Vagina (tissue), 2 donors: ENCODE results near the gene PTK7. TPM values are rescaled to one million over a fixed set of nuclear protein-coding genes. Genes with fewer than 3 reads are reported as not detected.

ENCODE experiments used
- DNase-seq, 2 donors: peaks; one replicate each; pipeline ENCODE4 v3.0.0-alpha.2; 2017; ENCODE audit errors: extremely low spot score in 2 of 2
- H3K27ac ChIP-seq: fragments of 200-600 bp; sonication (generic); one replicate; pipeline ENCODE4 v1.5.1; 2019
- H3K27me3 ChIP-seq: fragments of 200-600 bp; sonication (generic); one replicate; pipeline ENCODE4 v1.5.1; 2019
- H3K36me3 ChIP-seq, 2 donors: fragments of 200-600 bp; sonication (generic); one replicate each; pipeline ENCODE4 v1.5.1; 2017 to 2019
- H3K4me1 ChIP-seq: fragments of 200-600 bp; sonication (generic); one replicate; pipeline ENCODE4 v1.5.1; 2019
- H3K4me3 ChIP-seq, 2 donors: fragments of 200-600 bp; sonication (generic); 1 replicate in 1 of 2; 2 replicates in 1 of 2; pipeline ENCODE4 v1.5.1; 2016 to 2019
- H3K9me3 ChIP-seq: fragments of 200-600 bp; sonication (generic); one replicate; pipeline ENCODE4 v1.5.1; 2019
- CTCF ChIP-seq, 3 experiments: fragments of 450-650 bp in 2 of 3; fragments of 200-600 bp in 1 of 3; sonication (generic) in 1 of 3; IDR thresholded peaks; one replicate each; pipeline ENCODE4 v1.5.1; 2017 to 2019; ENCODE audit warnings: antibody characterized with exemption in 3 of 3, mild to moderate bottlenecking in 2 of 3, moderate library complexity in 2 of 3
- POLR2A ChIP-seq, 2 donors: fragments of 450-650 bp; IDR thresholded peaks; one replicate each; pipeline ENCODE4 v1.6.1; 2017; ENCODE audit warnings: antibody characterized with exemption in 2 of 2, mild to moderate bottlenecking in 2 of 2, moderate library complexity in 2 of 2
- POLR2AphosphoS5 ChIP-seq, 2 donors: sonication (generic); formaldehyde crosslinking; IDR thresholded peaks; one replicate each; pipeline ENCODE4 v1.9.0; 2017; ENCODE audit warnings: antibody characterized with exemption in 2 of 2, mild to moderate bottlenecking in 2 of 2, low read depth in 1 of 2; ENCODE audit not compliant: insufficient read depth in 1 of 2
- intact Hi-C: fragments of 100-400 bp; cut with DNase I; formaldehyde crosslinking; loops from one replicate; pipeline ENCODE4 v1.15.1; 2023
- total RNA-seq: library from RNA; depleted of rRNA; stranded (reverse); fragments of >200 nt; gene quantifications from one replicate; pipeline ENCODE4 v1.2.3, GENCODE V29; 2016

Gene PTK7
- total RNA-seq, 1 donor from 2014 or later: 62.1 TPM

GRCh38 chr6:43053545-43054205, 22.4 kb upstream of the PTK7 start, which contains the start of gene CUL7:
TSS of gene CUL7 (minus strand) at chr6:43053851. CDS start at chr6:43052788, 1,063 bp downstream.
- H3K4me1 ChIP-seq: peaks cover 45% of the 10 kb centered on the region
- peak within 1 kb of the TSS; percentile 88 for H3K27ac ChIP-seq
- no peaks in the 10 kb centered on the region for H3K27me3 ChIP-seq
- TF ChIP-seq CTCF (IDR thresholded peaks at IDR 0.05) (no peak), POLR2A (IDR thresholded peaks at IDR 0.05) (peak in 1 of 2 donors; percentile 53), POLR2AphosphoS5 (IDR thresholded peaks at IDR 0.05; ENCODE audit: insufficient read depth in 1 of 2, low read depth in 1 of 2) (peak; percentile 94 to 99)
- peak in 1 of 2 donors; percentile 94 for DNase-seq
- H3K9me3 ChIP-seq: no peaks in the 10 kb centered on the region
- peaks cover 0 to 19% of the 10 kb centered on the region in 2 donors for H3K36me3 ChIP-seq
- intact Hi-C loops: loop anchor here (5.0 kb wide), 1 partner anchor 66 kb away; no protein-coding TSS in a partner anchor
- peak within 1 kb of the TSS; percentile 62 to 71 for H3K4me3 ChIP-seq

- intact Hi-C loops: loop anchor here (5.0 kb wide), 1 partner anchor 67 kb away; no protein-coding TSS in a partner anchor
- H3K27ac ChIP-seq: peak overlapping the region; percentile 88
- peaks cover 47% of the 10 kb centered on the region for H3K4me1 ChIP-seq
- H3K9me3 ChIP-seq: no peaks in the 10 kb centered on the region
- DNase-seq: no peak
- H3K27me3 ChIP-seq: no peaks in the 10 kb centered on the region
- TF ChIP-seq POLR2AphosphoS5 (IDR thresholded peaks at IDR 0.05; ENCODE audit: insufficient read depth in 1 of 2, low read depth in 1 of 2) (no peak), POLR2A (IDR thresholded peaks at IDR 0.05) (no peak), CTCF (IDR thresholded peaks at IDR 0.05) (no peak)
- H3K36me3 ChIP-seq: peaks cover 0 to 12% of the 10 kb centered on the region in 2 donors
- H3K4me3 ChIP-seq: peak overlapping the region; percentile 62 to 71
These were observed 21.7 kb upstream of the PTK7 start for GRCh38 chr6:43054206-43054943.

- Histone ChIP-seq H3K36me3 (peaks cover 0 to 6% of the 10 kb centered on the region in 2 donors), H3K27me3 (no peaks in the 10 kb centered on the region), H3K27ac (no peak overlapping the region), H3K4me3 (no peak overlapping the region), H3K4me1 (peaks cover 57% of the 10 kb centered on the region), H3K9me3 (no peaks in the 10 kb centered on the region)
- intact Hi-C loops: no loop called here
- TF ChIP-seq POLR2AphosphoS5 (IDR thresholded peaks at IDR 0.05; ENCODE audit: insufficient read depth in 1 of 2, low read depth in 1 of 2): no peak
- no peak for TF ChIP-seq CTCF (IDR thresholded peaks at IDR 0.05)
- TF ChIP-seq POLR2A (IDR thresholded peaks at IDR 0.05): no peak
- DNase-seq: no peak
These were observed 20.1 kb upstream of the PTK7 start for GRCh38 chr6:43055966-43056365.

GRCh38 chr6:43058531-43058930, 17.6 kb upstream of the PTK7 start:
- Histone ChIP-seq H3K27me3 (no peaks in the 10 kb centered on the region), H3K4me3 (peak overlapping the region; percentile 75 to 82), H3K27ac (peak overlapping the region; percentile 89), H3K4me1 (peaks cover 41% of the 10 kb centered on the region), H3K9me3 (no peaks in the 10 kb centered on the region), H3K36me3 (peaks cover 0 to 13% of the 10 kb centered on the region in 2 donors)
- no peak for DNase-seq
- intact Hi-C loops: no loop called here
- TF ChIP-seq POLR2AphosphoS5 (IDR thresholded peaks at IDR 0.05; ENCODE audit: insufficient read depth in 1 of 2, low read depth in 1 of 2) (no peak), POLR2A (IDR thresholded peaks at IDR 0.05) (no peak), CTCF (IDR thresholded peaks at IDR 0.05) (no peak)
